Heart left ventricle (tissue), 16 donors: ENCODE data around the gene DLD. TPM values are rescaled to one million over a fixed set of nuclear protein-coding genes. Genes with fewer than 3 reads are reported as not detected.

Source experiments
- ATAC-seq, 4 donors: fragments of 200-7000 bp; cut with Tn5 transposase; one replicate each; pipeline ENCODE4 v1.9.1; 2020 to 2022; ENCODE audit warnings: moderate library complexity in 4 of 4, mild to moderate bottlenecking in 3 of 4, moderate number of reproducible peaks in 1 of 4
- DNase-seq, 5 donors: peaks; one replicate each; pipeline ENCODE4 v3.0.0-alpha.2; 2020
- H3K27ac ChIP-seq, 12 donors: fragments of 200-600 bp; sonication (generic) in 4 of 12; one replicate each; pipeline versions ENCODE4 v1.5.0 to v1.8.0; 2016 to 2022; ENCODE audit warnings: mild to moderate bottlenecking in 2 of 12
- H3K27me3 ChIP-seq, 9 donors: fragments of 200-600 bp; sonication (generic) in 2 of 9; one replicate each; pipeline versions ENCODE4 v1.5.1 to v1.8.0; 2016 to 2022; ENCODE audit warnings: mild to moderate bottlenecking in 3 of 9
- H3K36me3 ChIP-seq, 9 donors: fragments of 200-600 bp; sonication (generic) in 2 of 9; one replicate each; pipeline versions ENCODE4 v1.5.0 to v1.8.0; 2018 to 2022; ENCODE audit warnings: mild to moderate bottlenecking in 2 of 9
- H3K4me1 ChIP-seq, 12 donors: fragments of 200-600 bp; sonication (generic) in 4 of 12; one replicate each; pipeline versions ENCODE4 v1.5.0 to v1.8.0; 2016 to 2022; ENCODE audit warnings: mild to moderate bottlenecking in 3 of 12
- H3K4me3 ChIP-seq, 12 donors: fragments of 200-600 bp; sonication (generic) in 4 of 12; one replicate each; pipeline versions ENCODE4 v1.5.0 to v1.8.0; 2017 to 2022; ENCODE audit warnings: mild to moderate bottlenecking in 9 of 12, moderate library complexity in 4 of 12
- H3K9me3 ChIP-seq, 12 donors: fragments of 200-600 bp; sonication (generic) in 4 of 12; one replicate each; pipeline versions ENCODE4 v1.5.0 to v1.8.0; 2016 to 2022; ENCODE audit warnings: mild to moderate bottlenecking in 1 of 12
- CTCF ChIP-seq, 12 donors: fragments of 200-600 bp; sonication (generic) in 4 of 12; IDR thresholded peaks; one replicate each; pipeline versions ENCODE4 v1.5.0 to v1.8.0; 2018 to 2022; ENCODE audit warnings: antibody characterized with exemption in 12 of 12, mild to moderate bottlenecking in 5 of 12
- POLR2A ChIP-seq, 2 donors: fragments of 450-650 bp; IDR thresholded peaks; one replicate each; pipeline ENCODE4 v1.6.1; 2017; ENCODE audit warnings: antibody characterized with exemption in 2 of 2, mild to moderate bottlenecking in 2 of 2, moderate library complexity in 2 of 2
- WGBS, 4 donors: extraction: QIAGEN DNeasy Blood & Tissue Kit in 2 of 4; methylation state at CpG; one replicate each; pipeline versions ENCODE4 v1.1.5 to v1.1.7; 2013 to 2018; 5-methylcytosine and 5-hydroxymethylcytosine counted together
- intact Hi-C, 10 donors: fragments of 100-400 bp; cut with DNase I; formaldehyde crosslinking; loops; one replicate each; pipeline versions ENCODE4 v1.11.1 to v1.14.2; 2022
- polyA plus RNA-seq, 2 donors: library from polyadenylated mRNA; stranded (reverse); fragments of 200-250 nt; gene quantifications; one replicate each; pipeline ENCODE4 v1.2.3, GENCODE V29; 2013
- total RNA-seq, 9 donors: library from RNA; depleted of rRNA in 2 of 9; stranded (reverse); fragments of >200 nt in 2 of 9; fragmentation: NEBNext Ultra II Directional in 3 of 9; extraction: Animal tissue kit (Norgen Biotek cat#: 25700) in 3 of 9; gene quantifications; one replicate each; pipeline versions ENCODE4 v1.1.0 to v1.2.4, GENCODE V29; 2016 to 2023
- donor health status: ischemic (EF 13 %, LVEDD 7.1; RV severe dilation, severe dysfunction).
- donor health status: healthy with polysubstance abuse.
- donor health status: DM: no; HTN: yes; CAD: no.
- donor health status: DM: no; HTN: no; CAD: no.
- donor health status: ischemic (EF 25% LVEDD 6.9; RV normal size, moderate dysfunction).
- donor health status: ischemic (EF 25% LVEDD 5.7; RV mildly dilated, moderate dysfunction).
- donor health status: healthy.
- donor health status: DM: yes; HTN: yes; CAD: no.
- donor health status: ischemic (EF 35%, LVEDD 5.7; RV mildly dilated, moderate dysfunction).
- donor health status: nonischemic (EF 11% LVEDD 7.7; RV severe dilation, severe dysfunction).
- donor health status: DM: yes; HTN: yes; CAD: no.
- donor health status: PGD.
- donor health status: ischemic (EF 29% LVEDD 5.4; RV normal size, mild dysfunction).
- donor health status: nonischemic (EF 23%, LVEDD 6.1; RV moderate dilation, normal function).

Gene DLD
- total and polyA plus RNA-seq, 11 donors, result 55.3 to 426 (median 276) TPM

- Histone ChIP-seq H3K27ac (no peak overlapping the region), H3K9me3 (no peaks in the 10 kb centered on the region), H3K4me1 (peaks cover 0 to 74% (median 48%) of the 10 kb centered on the region in 12 donors), H3K27me3 (no peaks in the 10 kb centered on the region), H3K36me3 (peaks cover 0 to 72% (median 56%) of the 10 kb centered on the region in 9 donors), H3K4me3 (no peak overlapping the region)
- DNase-seq (no peak), ATAC-seq (no peak)
- intact Hi-C loops, result loop anchor here in 3 of 10 donors (10.0 kb wide), 2 partner anchors 106 to 116 kb away; partner anchors contain the start of gene LAMB1 (in 2 of the 3)
- TF ChIP-seq CTCF (IDR thresholded peaks at IDR 0.05) (no peak), POLR2A (IDR thresholded peaks at IDR 0.05) (no peak)
- 59 to 76% (median 67%) methylated on average over 2 of the region's 2 CpGs for WGBS, 4 donors
These were observed 8.1 kb downstream of the DLD start for GRCh38 chr7:107898997-107899594.

- Histone ChIP-seq H3K27me3 (no peaks in the 10 kb centered on the region), H3K27ac (no peak overlapping the region), H3K36me3 (peaks cover 0 to 72% (median 56%) of the 10 kb centered on the region in 9 donors), H3K4me1 (peaks cover 0 to 60% (median 39%) of the 10 kb centered on the region in 12 donors), H3K4me3 (no peak overlapping the region), H3K9me3 (no peaks in the 10 kb centered on the region)
- DNase-seq (no peak), ATAC-seq (no peak)
- 76 to 95% (median 86%) methylated on average over 1 of the region's 1 CpG for WGBS, 4 donors
- intact Hi-C loops, result no loop called here
- TF ChIP-seq POLR2A (IDR thresholded peaks at IDR 0.05) (no peak), CTCF (IDR thresholded peaks at IDR 0.05) (no peak)
These were observed 9.6 kb downstream of the DLD start for GRCh38 chr7:107900496-107901015.

GRCh38 chr7:107902381-107902780, 11.4 kb downstream of the DLD start:
- no peaks in the 10 kb centered on the region for H3K9me3 ChIP-seq
- no peak overlapping the region for H3K4me3 ChIP-seq
- H3K4me1 ChIP-seq, result peaks cover 0 to 55% (median 35%) of the 10 kb centered on the region in 12 donors
- ATAC-seq (peak in 2 of 4 donors; percentile 13 to 18), DNase-seq (no peak)
- TF ChIP-seq CTCF (IDR thresholded peaks at IDR 0.05) (no peak), POLR2A (IDR thresholded peaks at IDR 0.05) (no peak)
- no peaks in the 10 kb centered on the region for H3K27me3 ChIP-seq
- no peak overlapping the region for H3K27ac ChIP-seq
- intact Hi-C loops, result no loop called here
- H3K36me3 ChIP-seq, result peaks cover 0 to 73% (median 56%) of the 10 kb centered on the region in 9 donors

GRCh38 chr7:107907790-107908189, 16.8 kb downstream of the DLD start:
- no peaks in the 10 kb centered on the region for H3K27me3 ChIP-seq
- H3K4me1 ChIP-seq, result peaks cover 0 to 26% (median 8%) of the 10 kb centered on the region in 12 donors
- intact Hi-C loops, result no loop called here
- H3K4me3 ChIP-seq, result no peak overlapping the region
- peaks cover 0 to 100% (median 98%) of the 10 kb centered on the region in 9 donors for H3K36me3 ChIP-seq
- peaks cover 0 to 3% (median 0%) of the 10 kb centered on the region in 12 donors for H3K9me3 ChIP-seq
- ATAC-seq (peak in 3 of 4 donors; percentile 24 to 68 (median 61)), DNase-seq (no peak)
- TF ChIP-seq CTCF (IDR thresholded peaks at IDR 0.05), result no peak
- no peak for TF ChIP-seq POLR2A (IDR thresholded peaks at IDR 0.05)
- H3K27ac ChIP-seq, result peak overlapping the region in 2 of 12 donors; percentile 2 to 39
- 86 to 95% (median 90%) methylated on average over 2 of the region's 2 CpGs for WGBS, 4 donors
